Endodermal cell (in vitro differentiated cells): ENCODE results near the gene SNX22. TPM values are rescaled to one million over a fixed set of nuclear protein-coding genes. Genes with fewer than 3 reads are reported as not detected.

ENCODE experiments used
- DNase-seq: peaks from one replicate; pipeline ENCODE4 v3.0.0-alpha.2; 2017
- H3K27ac ChIP-seq: 2 replicates; pipeline ENCODE4 v1.5.1; 2013; ENCODE audit warnings: mild to moderate bottlenecking, low read depth, low read length, moderate library complexity
- H3K27me3 ChIP-seq: 2 replicates; pipeline ENCODE4 v1.6.1; 2013; ENCODE audit warnings: mild to moderate bottlenecking, low read length, moderate library complexity; ENCODE audit not compliant: insufficient read depth, control insufficient read depth, poor library complexity, severe bottlenecking
- H3K36me3 ChIP-seq: 2 replicates; pipeline ENCODE4 v1.7.0; 2013; ENCODE audit warnings: mild to moderate bottlenecking, low read length, moderate library complexity; ENCODE audit not compliant: control insufficient read depth, insufficient read depth
- H3K4me1 ChIP-seq: one replicate; pipeline ENCODE4 v1.7.0; 2013; ENCODE audit warnings: low read length; ENCODE audit not compliant: control insufficient read depth, insufficient read depth
- H3K4me3 ChIP-seq: 2 replicates; pipeline ENCODE4 v1.5.1; 2013; ENCODE audit warnings: mild to moderate bottlenecking, low read length, moderate library complexity
- H3K9ac ChIP-seq: 2 replicates; pipeline ENCODE4 v1.6.1; 2013; ENCODE audit warnings: mild to moderate bottlenecking, low read length, moderate library complexity; ENCODE audit not compliant: poor library complexity, severe bottlenecking; ENCODE audit errors: extremely low read depth
- H3K9me3 ChIP-seq: 2 replicates; pipeline ENCODE4 v1.6.1; 2013; ENCODE audit warnings: mild to moderate bottlenecking, low read length, moderate library complexity; ENCODE audit not compliant: control insufficient read depth
- H3K27ac Mint-ChIP-seq: 2 replicates; pipeline ENCODE4 v1.8.0; 2020; ENCODE audit warnings: mixed read lengths
- H3K27me3 Mint-ChIP-seq: 2 replicates; pipeline ENCODE4 v1.8.0; 2021; ENCODE audit warnings: mild to moderate bottlenecking, mixed read lengths; ENCODE audit not compliant: insufficient read depth
- H3K36me3 Mint-ChIP-seq: 2 replicates; pipeline ENCODE4 v1.8.0; 2020; ENCODE audit warnings: low read depth, mixed read lengths
- H3K4me1 Mint-ChIP-seq: 2 replicates; pipeline ENCODE4 v1.8.0; 2020; ENCODE audit warnings: mixed read lengths
- H3K4me3 Mint-ChIP-seq: 2 replicates; pipeline ENCODE4 v1.8.0; 2020; ENCODE audit warnings: mild to moderate bottlenecking, moderate library complexity, mixed read lengths
- H3K9me3 Mint-ChIP-seq: 2 replicates; pipeline ENCODE4 v1.8.0; 2020; ENCODE audit warnings: mild to moderate bottlenecking, mixed read lengths
- WGBS, 2 experiments: methylation state at CpG; one replicate each; pipeline versions ENCODE4 v1.1.5 to v1.1.7; 2013; ENCODE audit warnings: missing lambda C conversion rate in 2 of 2, mixed read lengths in 1 of 2; ENCODE audit not compliant: insufficient coverage in 1 of 2, insufficient read length in 1 of 2; 5-methylcytosine and 5-hydroxymethylcytosine counted together
- total RNA-seq, 2 donors: library from RNA; stranded (reverse); fragmentation: NEBNext Ultra II Directional in 1 of 2; extraction: Animal tissue kit (Norgen Biotek cat#: 25700) in 1 of 2; gene quantifications; 2 replicates in 1 of 2; 3 replicates in 1 of 2; pipeline ENCODE4 v1.2.1, GENCODE V29; 2021
- TF ChIP-seq, protein P1 (sequence below): fragments of 200-600 bp; sonication (generic); conservative IDR thresholded peaks from 2 replicates; pipeline ENCODE4 v1.5.0; 2021; ENCODE audit warnings: antibody characterized with exemption, mild to moderate bottlenecking

The SNX22 gene
- total RNA-seq, 2 donors from 2014 or later, result 1.6 to 2.6 TPM

DNA sequence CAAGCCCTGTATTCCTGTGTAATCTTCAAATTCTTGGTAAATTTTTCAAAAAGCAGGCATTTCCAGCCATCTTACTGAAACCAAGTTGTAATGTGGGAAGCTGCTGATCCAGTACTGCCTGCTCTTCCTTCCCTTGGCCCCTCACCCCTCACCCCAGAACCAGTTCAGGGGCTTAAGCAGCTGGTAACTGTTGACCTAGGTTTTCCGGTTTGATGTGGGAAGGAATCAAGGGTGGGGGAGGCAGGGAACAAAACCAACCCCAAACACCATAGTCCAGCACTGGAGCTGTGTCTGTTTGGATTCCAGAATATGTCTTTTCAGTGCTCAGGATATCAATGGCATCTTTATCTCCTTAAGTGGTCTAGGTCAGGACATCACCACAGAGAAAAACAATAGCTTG lies 29.1 kb upstream of the SNX22 start:
- no peak overlapping the region for H3K4me3 Mint-ChIP-seq
- no peak for DNase-seq
- Histone ChIP-seq H3K27me3 (no peaks in the 10 kb centered on the region), H3K4me1 (no peaks in the 10 kb centered on the region), H3K27ac (no peak overlapping the region), H3K9ac (no peak overlapping the region), H3K36me3 (peaks cover 42% of the 10 kb centered on the region), H3K9me3 (no peaks in the 10 kb centered on the region), H3K4me3 (no peak overlapping the region)
- H3K36me3 Mint-ChIP-seq, result peaks cover 62% of the 10 kb centered on the region
- no peaks in the 10 kb centered on the region for H3K4me1 Mint-ChIP-seq
- TF ChIP-seq, protein P1, sequence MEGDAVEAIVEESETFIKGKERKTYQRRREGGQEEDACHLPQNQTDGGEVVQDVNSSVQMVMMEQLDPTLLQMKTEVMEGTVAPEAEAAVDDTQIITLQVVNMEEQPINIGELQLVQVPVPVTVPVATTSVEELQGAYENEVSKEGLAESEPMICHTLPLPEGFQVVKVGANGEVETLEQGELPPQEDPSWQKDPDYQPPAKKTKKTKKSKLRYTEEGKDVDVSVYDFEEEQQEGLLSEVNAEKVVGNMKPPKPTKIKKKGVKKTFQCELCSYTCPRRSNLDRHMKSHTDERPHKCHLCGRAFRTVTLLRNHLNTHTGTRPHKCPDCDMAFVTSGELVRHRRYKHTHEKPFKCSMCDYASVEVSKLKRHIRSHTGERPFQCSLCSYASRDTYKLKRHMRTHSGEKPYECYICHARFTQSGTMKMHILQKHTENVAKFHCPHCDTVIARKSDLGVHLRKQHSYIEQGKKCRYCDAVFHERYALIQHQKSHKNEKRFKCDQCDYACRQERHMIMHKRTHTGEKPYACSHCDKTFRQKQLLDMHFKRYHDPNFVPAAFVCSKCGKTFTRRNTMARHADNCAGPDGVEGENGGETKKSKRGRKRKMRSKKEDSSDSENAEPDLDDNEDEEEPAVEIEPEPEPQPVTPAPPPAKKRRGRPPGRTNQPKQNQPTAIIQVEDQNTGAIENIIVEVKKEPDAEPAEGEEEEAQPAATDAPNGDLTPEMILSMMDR, result no peak
- WGBS, 2 experiments, result 71% methylated on average over 1 of the region's 1 CpG; no CpG with 5 or more reads in 1 of the 2 experiments
- no peaks in the 10 kb centered on the region for H3K9me3 Mint-ChIP-seq
- no peaks in the 10 kb centered on the region for H3K27me3 Mint-ChIP-seq
- H3K27ac Mint-ChIP-seq, result no peak overlapping the region

GRCh38 chr15:64122936-64123351 lies 28.6 kb upstream of the SNX22 start:
- WGBS, 2 experiments, result 80 to 91% methylated on average over 1 to 3 of the region's 3 CpGs
- Histone ChIP-seq H3K9me3 (no peaks in the 10 kb centered on the region), H3K27me3 (no peaks in the 10 kb centered on the region), H3K36me3 (peaks cover 43% of the 10 kb centered on the region), H3K4me1 (no peaks in the 10 kb centered on the region), H3K9ac (no peak overlapping the region), H3K27ac (no peak overlapping the region), H3K4me3 (no peak overlapping the region)
- DNase-seq, result no peak
- Mint-ChIP-seq H3K9me3 (no peaks in the 10 kb centered on the region), H3K4me1 (no peaks in the 10 kb centered on the region), H3K27me3 (no peaks in the 10 kb centered on the region), H3K36me3 (peaks cover 64% of the 10 kb centered on the region), H3K27ac (no peak overlapping the region), H3K4me3 (no peak overlapping the region)
- TF ChIP-seq, protein P1, result no peak

DNA sequence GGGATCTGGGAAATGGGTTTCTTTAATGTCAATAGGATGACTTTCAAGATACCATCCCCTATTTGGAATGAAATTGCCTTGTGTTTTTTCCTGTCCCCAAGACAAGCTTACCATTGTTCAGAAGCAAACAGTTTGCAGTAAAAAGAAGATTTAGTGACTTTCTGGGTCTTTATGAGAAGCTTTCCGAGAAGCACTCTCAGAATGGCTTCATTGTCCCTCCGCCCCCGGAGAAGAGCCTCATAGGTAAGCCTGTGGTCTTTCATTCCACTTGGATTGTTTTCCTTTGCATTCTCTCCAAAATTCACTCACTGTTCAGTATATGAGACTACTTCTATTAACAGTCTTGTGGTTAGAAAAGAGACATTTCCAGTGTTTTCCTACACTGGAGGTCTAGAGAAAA lies 25.6 kb upstream of the SNX22 start:
- WGBS, 2 experiments, result 61 to 67% methylated on average over 3 of the region's 3 CpGs
- H3K4me3 Mint-ChIP-seq, result no peak overlapping the region

More for the DNA sequence above, 25.6 kb upstream of the SNX22 start:
- no peak for DNase-seq
- Histone ChIP-seq H3K36me3 (peaks cover 37% of the 10 kb centered on the region), H3K27ac (no peak overlapping the region), H3K9ac (no peak overlapping the region), H3K4me3 (no peak overlapping the region), H3K9me3 (no peaks in the 10 kb centered on the region), H3K4me1 (no peaks in the 10 kb centered on the region), H3K27me3 (no peaks in the 10 kb centered on the region)
- Mint-ChIP-seq H3K4me1 (no peaks in the 10 kb centered on the region), H3K27me3 (no peaks in the 10 kb centered on the region), H3K9me3 (no peaks in the 10 kb centered on the region), H3K36me3 (peaks cover 61% of the 10 kb centered on the region), H3K27ac (no peak overlapping the region)
- TF ChIP-seq, protein P1, result no peak
